ENCODE measurements around the gene SMAD6. TPM values are rescaled to one million over a fixed set of nuclear protein-coding genes. Genes with fewer than 3 reads are reported as not detected.

The SMAD6 gene
- total RNA-seq, 2 donors from 2014 or later, result 190 to 213 TPM

- 74 to 77% methylated on average over 11 to 14 of the region's 14 CpGs for WGBS, 2 experiments (ENCODE audit: insufficient coverage in 1 of 2, insufficient read length in 1 of 2)
- Histone ChIP-seq H3K36me3 (ENCODE audit: control insufficient read depth, insufficient read depth, low read length) (peaks cover 44% of the 10 kb centered on the region), H3K9ac (ENCODE audit: extremely low read depth, low read length, poor library complexity, severe bottlenecking) (peak overlapping the region; percentile 50), H3K4me3 (ENCODE audit: low read length) (peak overlapping the region; percentile 23), H3K27ac (ENCODE audit: low read depth, low read length) (peak overlapping the region; percentile 22), H3K9me3 (ENCODE audit: control insufficient read depth, low read length) (no peaks in the 10 kb centered on the region), H3K27me3 (ENCODE audit: control insufficient read depth, insufficient read depth, low read length, poor library complexity, severe bottlenecking) (no peaks in the 10 kb centered on the region), H3K4me1 (ENCODE audit: control insufficient read depth, insufficient read depth, low read length) (peaks cover 39% of the 10 kb centered on the region)
- peak overlapping the region; percentile 31 for H3K4me3 Mint-ChIP-seq
- TF ChIP-seq CTCF (conservative IDR thresholded peaks at IDR 0.05), result no peak
- H3K36me3 Mint-ChIP-seq (ENCODE audit: low read depth), result peaks cover 53% of the 10 kb centered on the region
- DNase-seq, result no peak
- peaks cover 72% of the 10 kb centered on the region for H3K4me1 Mint-ChIP-seq
- H3K27me3 Mint-ChIP-seq (ENCODE audit: insufficient read depth), result no peaks in the 10 kb centered on the region
- H3K9me3 Mint-ChIP-seq, result no peaks in the 10 kb centered on the region
- H3K27ac Mint-ChIP-seq, result peak overlapping the region; percentile 91
Measured at GRCh38 chr15:66770518-66771350, 68.7 kb downstream of the SMAD6 start.

- peak overlapping the region; percentile 50 for H3K9ac ChIP-seq (ENCODE audit: extremely low read depth, low read length, poor library complexity, severe bottlenecking)
- H3K9me3 ChIP-seq (ENCODE audit: control insufficient read depth, low read length), result no peaks in the 10 kb centered on the region
- no peak for TF ChIP-seq CTCF (conservative IDR thresholded peaks at IDR 0.05)
- peak overlapping the region; percentile 23 for H3K4me3 ChIP-seq (ENCODE audit: low read length)
- peak overlapping the region; percentile 7 for H3K27ac ChIP-seq (ENCODE audit: low read depth, low read length)
- peaks cover 40% of the 10 kb centered on the region for H3K4me1 ChIP-seq (ENCODE audit: control insufficient read depth, insufficient read depth, low read length)
- H3K27ac Mint-ChIP-seq, result peak overlapping the region; percentile 91
- peaks cover 50% of the 10 kb centered on the region for H3K36me3 ChIP-seq (ENCODE audit: control insufficient read depth, insufficient read depth, low read length)
- peaks cover 55% of the 10 kb centered on the region for H3K36me3 Mint-ChIP-seq (ENCODE audit: low read depth)
- DNase-seq, result no peak
- peak overlapping the region; percentile 31 for H3K4me3 Mint-ChIP-seq
- H3K27me3 ChIP-seq (ENCODE audit: control insufficient read depth, insufficient read depth, low read length, poor library complexity, severe bottlenecking), result no peaks in the 10 kb centered on the region
- 65 to 79% methylated on average over 2 to 5 of the region's 5 CpGs for WGBS, 2 experiments (ENCODE audit: insufficient coverage in 1 of 2, insufficient read length in 1 of 2)
- H3K27me3 Mint-ChIP-seq (ENCODE audit: insufficient read depth), result no peaks in the 10 kb centered on the region
- peaks cover 67% of the 10 kb centered on the region for H3K4me1 Mint-ChIP-seq
- no peaks in the 10 kb centered on the region for H3K9me3 Mint-ChIP-seq
Measured at GRCh38 chr15:66771351-66771650, 69.3 kb downstream of the SMAD6 start.

- H3K9me3 ChIP-seq (ENCODE audit: control insufficient read depth, low read length), result no peaks in the 10 kb centered on the region
- no peak overlapping the region for H3K4me3 ChIP-seq (ENCODE audit: low read length)
- peaks cover 56% of the 10 kb centered on the region for H3K36me3 ChIP-seq (ENCODE audit: control insufficient read depth, insufficient read depth, low read length)
- 73 to 86% methylated on average over 4 to 7 of the region's 7 CpGs for WGBS, 2 experiments (ENCODE audit: insufficient coverage in 1 of 2, insufficient read length in 1 of 2)
- H3K27ac ChIP-seq (ENCODE audit: low read depth, low read length), result peak overlapping the region; percentile 41
- peaks cover 71% of the 10 kb centered on the region for H3K4me1 Mint-ChIP-seq
- peaks cover 49% of the 10 kb centered on the region for H3K36me3 Mint-ChIP-seq (ENCODE audit: low read depth)
- no peak for TF ChIP-seq CTCF (conservative IDR thresholded peaks at IDR 0.05)
- H3K27me3 Mint-ChIP-seq (ENCODE audit: insufficient read depth), result no peaks in the 10 kb centered on the region
- peaks cover 40% of the 10 kb centered on the region for H3K4me1 ChIP-seq (ENCODE audit: control insufficient read depth, insufficient read depth, low read length)
- H3K27me3 ChIP-seq (ENCODE audit: control insufficient read depth, insufficient read depth, low read length, poor library complexity, severe bottlenecking), result no peaks in the 10 kb centered on the region
- DNase-seq, result no peak
- H3K27ac Mint-ChIP-seq, result peak overlapping the region; percentile 90
- peak overlapping the region; percentile 28 for H3K4me3 Mint-ChIP-seq
- H3K9ac ChIP-seq (ENCODE audit: extremely low read depth, low read length, poor library complexity, severe bottlenecking), result no peak overlapping the region
- no peaks in the 10 kb centered on the region for H3K9me3 Mint-ChIP-seq
Measured at GRCh38 chr15:66772604-66773128, 70.6 kb downstream of the SMAD6 start.
